ENCODE data around the gene OPRL1. TPM values are rescaled to one million over a fixed set of nuclear protein-coding genes. Genes with fewer than 3 reads are reported as not detected.

OPRL1 gene
- total and polyA plus RNA-seq, 2 of the 8 experiments (the other 6 are each of a cell fraction or from before 2014, with no cell fraction given) = 0.63 to 0.98 TPM

- 80% methylated on average over 15 of the region's 15 CpGs; no CpG with 5 or more reads in 1 of the 2 experiments for WGBS, 2 experiments (ENCODE audit: extremely low coverage in 1 of 2, insufficient coverage in 1 of 2, insufficient read length in 1 of 2, insufficient replicate concordance in 2 of 2, low coverage in 1 of 2, low lambda C conversion rate in 2 of 2, missing lambda C conversion rate in 1 of 2)
- Histone ChIP-seq H4K91ac (replicated peaks; ENCODE audit: insufficient read length, low read length) (no peak overlapping the region), H3K4ac (replicated peaks; ENCODE audit: insufficient read length, low read depth, low read length) (no peak overlapping the region), H3K23me2 (ENCODE audit: low read depth, low read length) (peaks cover 11% of the 10 kb centered on the region; the same call in 1 of the 2 replicates), H3K79me2 (ENCODE audit: control insufficient read depth in 1 of 2, insufficient read depth in 2 of 2, low read length in 2 of 2) (no peaks in the 10 kb centered on the region), H3K9me3 (ENCODE audit: insufficient read depth in 2 of 2, low read depth in 1 of 2, low read length in 1 of 2) (no peaks in the 10 kb centered on the region), H3K9ac (replicated peaks in 1 of 4; ENCODE audit: extremely low read depth in 1 of 4, low read depth in 3 of 4, low read length in 3 of 4) (no peak overlapping the region), H3K4me3 (ENCODE audit: extremely low read depth in 1 of 4, insufficient read depth in 2 of 4, low read depth in 3 of 4, low read length in 4 of 4) (peak overlapping the region in 2 of 4 experiments; percentile 5 to 92; a peak in 2 of 8 replicates), H3K18ac (ENCODE audit: extremely low read depth, low read length) (no peak overlapping the region), H2BK15ac (ENCODE audit: low read length) (no peak overlapping the region), H3K23ac (ENCODE audit: insufficient read length) (no peak overlapping the region), H2BK12ac (ENCODE audit: low read depth, low read length) (no peak overlapping the region), H2AK5ac (ENCODE audit: low read depth, low read length) (no peak overlapping the region), H3K79me1 (ENCODE audit: low read depth, low read length) (no peaks in the 10 kb centered on the region), H2BK5ac (ENCODE audit: low read depth, low read length) (no peak overlapping the region), H2AFZ (ENCODE audit: low read length) (no peak overlapping the region), H3K36me3 (ENCODE audit: control insufficient read depth in 2 of 4, insufficient read depth in 4 of 4, low read length in 3 of 4) (peaks cover 0 to 6% (median 3%) of the 10 kb centered on the region in 4 experiments; a peak in 3 of 8 replicates), H4K8ac (ENCODE audit: extremely low read depth, insufficient read depth, low read length) (peak overlapping the region; percentile 11; the same call in 1 of the 2 replicates), H2BK20ac (ENCODE audit: low read length) (no peak overlapping the region), H3K14ac (ENCODE audit: insufficient read length) (no peak overlapping the region), H3K4me1 (replicated peaks in 1 of 4; ENCODE audit: control insufficient read depth in 3 of 4, insufficient read depth in 4 of 4, low read length in 3 of 4) (peaks cover 0 to 23% (median 12%) of the 10 kb centered on the region in 4 experiments; a peak in 5 of 7 replicates), H2BK120ac (replicated peaks; ENCODE audit: low read depth, low read length) (no peak overlapping the region), H3K56ac (replicated peaks; ENCODE audit: insufficient read length, low read depth, low read length) (no peak overlapping the region), H3K4me2 (ENCODE audit: insufficient read depth in 1 of 2, low read depth in 2 of 2, low read length in 2 of 2) (peak overlapping the region; percentile 33 to 78), H3K27ac (ENCODE audit: low read depth, low read length) (no peak overlapping the region), H4K20me1 (replicated peaks in 1 of 2; ENCODE audit: control insufficient read depth in 1 of 2, insufficient read depth in 2 of 2, low read length in 2 of 2) (peaks cover 0 to 4% of the 10 kb centered on the region in 2 experiments), H4K5ac (ENCODE audit: insufficient read length, low read depth, low read length) (no peak overlapping the region), H3K27me3 (replicated peaks in 1 of 4; ENCODE audit: control insufficient read depth in 3 of 4, extremely low read depth in 1 of 4, insufficient read depth in 3 of 4, low read length in 3 of 4) (peaks cover 1 to 25% (median 19%) of the 10 kb centered on the region in 4 experiments; a peak in 6 of 7 replicates)
- DNase-seq (ENCODE audit: low read depth in 1 of 2, low spot score in 2 of 2) = no peak
- ChIA-PET CTCF (ENCODE audit: partially characterized antibody) (interaction anchor here (1.6 to 13.0 kb wide), 5 partner anchors 9 to 40 kb away, joined by 5 to 144 read pairs (median 33); partner anchors contain the start of genes SOX18 and TCEA2), POLR2A (ENCODE audit: partially characterized antibody) (interaction anchor here (1.6 to 4.6 kb wide), 2 partner anchors 10 to 12 kb away, joined by 4 to 27 read pairs; no protein-coding TSS in a partner anchor)
- no peak for FAIRE-seq
- TF ChIP-seq JUND (IDR thresholded peaks at IDR 0.05; ENCODE audit: low read length) (no peak), SIN3A (conservative IDR thresholded peaks at IDR 0.05 in 1 of 2, IDR thresholded peaks at IDR 0.05 in 1 of 2; ENCODE audit: low read depth in 1 of 2, low read length in 2 of 2) (0 out of 4 replicates have a peak, but pooled peaks of 1 of the 2 experiments have one; percentile 15)
Observed at GRCh38 chr20:64077876-64078551, 1.9 kb upstream of the OPRL1 start.
